Sciatic nerve (tissue), 2 donors: ENCODE data around the gene DRD2. TPM values are rescaled to one million over a fixed set of nuclear protein-coding genes. Genes with fewer than 3 reads are reported as not detected.

Experiments
- ATAC-seq: fragments of 200-7000 bp; cut with Tn5 transposase; one replicate; pipeline ENCODE4 v1.9.1; 2020; ENCODE audit warnings: mild to moderate bottlenecking, moderate library complexity
- DNase-seq: peaks from one replicate; pipeline ENCODE4 v3.0.0-alpha.2; 2020; ENCODE audit warnings: low spot score
- intact Hi-C: fragments of 100-400 bp; cut with DNase I; formaldehyde crosslinking; loops from one replicate; pipeline ENCODE4 v1.14.2; 2022
- total RNA-seq: library from RNA; stranded (reverse); fragmentation: NEBNext Ultra II Directional; extraction: Animal tissue kit (Norgen Biotek cat#: 25700); gene quantifications from one replicate; pipeline ENCODE4 v1.2.1, GENCODE V29; 2021
- donor health status: DM: no; HTN: no; CAD: no.
- donor health status: DM: no; HTN: no; CAD: no.

The DRD2 gene
- total RNA-seq, 1 donor from 2014 or later, result 0.71 TPM

DNA sequence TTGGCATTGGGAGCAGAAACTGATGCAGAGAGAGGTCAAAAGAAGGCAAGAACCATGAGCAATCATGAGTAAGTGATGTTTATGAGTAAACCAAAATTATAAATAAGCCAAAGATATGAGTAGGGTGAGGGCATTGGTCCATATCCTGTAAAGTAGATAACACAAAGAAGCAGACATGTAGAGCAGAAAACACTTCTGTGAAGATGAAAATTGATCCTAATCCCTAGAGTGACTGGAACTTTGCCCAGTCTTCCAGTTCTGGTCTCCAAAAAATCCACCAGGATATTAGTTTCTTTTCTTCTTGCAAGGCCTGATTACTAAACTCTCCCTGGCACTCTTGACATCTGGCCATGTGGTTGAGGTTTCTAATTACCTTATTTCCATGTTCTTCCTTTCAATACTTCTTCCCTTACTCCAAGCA lies 13.7 kb upstream of the DRD2 start:
- intact Hi-C loops, result no loop called here
- no peak for ATAC-seq
- DNase-seq, result no peak

DNA sequence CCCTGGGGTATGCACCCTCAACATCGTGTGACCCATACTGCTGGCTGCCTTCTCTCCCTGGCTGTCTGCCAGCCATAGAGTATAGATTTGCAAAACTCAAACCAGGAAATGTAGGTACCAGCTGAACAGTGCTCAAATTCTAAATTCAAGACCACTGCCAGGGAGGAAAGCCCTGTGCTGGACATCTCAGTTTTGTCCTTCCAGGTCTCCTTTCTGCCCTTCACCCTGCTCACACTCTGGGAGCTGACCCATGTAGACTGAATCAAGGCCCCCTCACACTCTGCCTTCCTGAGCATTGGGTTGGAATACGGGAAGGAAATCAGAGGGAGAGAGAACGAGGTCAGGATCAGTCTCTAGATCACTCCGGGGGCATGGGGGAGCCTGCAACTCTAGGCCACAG lies 12.4 kb upstream of the DRD2 start:
- DNase-seq (no peak), ATAC-seq (no peak)
- intact Hi-C loops, result no loop called here

DNA sequence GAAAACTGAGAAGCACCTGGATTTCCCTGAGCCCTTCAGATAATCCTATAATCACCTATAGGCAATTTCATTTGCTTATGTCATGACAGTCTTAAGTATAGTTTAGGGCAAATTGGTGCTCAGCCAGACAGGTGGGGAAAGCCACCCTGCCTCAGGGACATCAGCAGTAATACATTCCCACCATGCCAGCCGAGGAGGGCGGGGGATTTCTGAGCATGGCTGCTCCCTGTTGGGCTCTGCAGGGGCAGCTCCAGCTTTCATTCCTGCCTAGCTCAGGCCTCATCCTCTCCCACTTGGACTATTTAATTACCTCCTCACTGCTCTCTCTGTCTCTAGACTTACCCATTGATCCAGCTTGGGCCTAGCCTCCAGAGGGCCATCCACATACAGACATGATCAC lies 9.0 kb upstream of the DRD2 start:
- intact Hi-C loops, result no loop called here
- DNase-seq (no peak), ATAC-seq (no peak)

DNA sequence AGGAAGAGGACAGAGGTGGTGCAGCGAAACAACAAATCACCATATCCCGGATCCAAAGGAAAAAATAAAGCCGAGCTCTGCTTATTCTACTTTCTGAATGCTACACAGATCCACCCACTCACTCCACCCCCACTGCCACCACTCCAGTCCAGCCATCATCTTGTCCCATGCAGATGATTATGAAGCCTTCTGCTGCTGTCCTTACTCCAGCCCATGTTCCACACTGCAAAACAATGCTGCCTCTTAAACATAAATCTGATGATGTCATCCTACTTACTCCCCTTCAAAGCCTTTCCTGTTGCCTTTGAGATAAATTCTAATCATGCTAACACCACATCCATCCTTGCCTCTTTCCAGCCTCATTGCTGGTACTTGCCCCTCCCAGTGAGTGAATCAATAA lies 6.5 kb upstream of the DRD2 start:
- no peak for ATAC-seq
- intact Hi-C loops, result no loop called here

DNA sequence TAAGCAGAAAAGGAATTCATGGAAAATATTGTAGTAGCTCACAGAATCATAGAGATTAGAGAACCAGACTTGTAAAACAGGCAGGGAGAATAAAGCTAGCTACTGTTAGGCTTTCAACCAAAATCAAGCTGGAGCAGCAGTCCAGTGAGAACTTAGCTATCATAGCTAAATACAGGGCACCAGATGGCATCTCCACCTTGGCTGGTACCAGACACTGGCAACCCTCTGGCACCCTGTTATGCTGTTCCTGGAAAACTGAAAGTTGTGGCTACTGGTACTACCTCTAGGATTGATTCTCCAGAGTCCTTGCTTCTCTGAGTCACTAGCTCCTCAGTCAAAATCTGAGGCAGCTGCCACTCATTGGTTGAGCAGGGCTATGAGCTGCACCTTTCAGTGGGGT lies 6.0 kb upstream of the DRD2 start:
- ATAC-seq (no peak), DNase-seq (no peak)

More for the DNA sequence above, 6.5 kb upstream of the DRD2 start:
- no peak for DNase-seq

DNA sequence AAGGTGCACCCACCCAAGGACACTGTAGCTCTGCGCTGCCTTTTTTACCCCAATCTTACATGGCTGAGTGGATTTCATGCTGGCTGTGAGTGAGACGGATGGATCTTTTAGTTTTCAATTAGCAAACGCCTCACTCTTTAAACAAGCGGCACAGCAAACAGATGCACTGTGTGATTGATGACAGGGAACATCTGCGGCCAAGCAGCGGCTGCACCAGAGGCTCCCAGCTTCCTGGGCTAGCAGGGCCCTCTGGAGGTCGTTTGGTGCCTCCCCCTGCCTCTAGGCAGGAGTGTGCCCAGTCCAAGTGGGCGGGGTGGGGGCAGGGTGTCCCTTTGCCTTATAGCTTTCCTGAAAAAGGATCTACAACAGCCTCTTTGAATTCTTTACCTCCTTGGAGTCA lies 2.1 kb upstream of the DRD2 start:
- ATAC-seq, result no peak
- no peak for DNase-seq
- intact Hi-C loops, result no loop called here

More for the DNA sequence above, 6.0 kb upstream of the DRD2 start:
- intact Hi-C loops, result no loop called here

DNA sequence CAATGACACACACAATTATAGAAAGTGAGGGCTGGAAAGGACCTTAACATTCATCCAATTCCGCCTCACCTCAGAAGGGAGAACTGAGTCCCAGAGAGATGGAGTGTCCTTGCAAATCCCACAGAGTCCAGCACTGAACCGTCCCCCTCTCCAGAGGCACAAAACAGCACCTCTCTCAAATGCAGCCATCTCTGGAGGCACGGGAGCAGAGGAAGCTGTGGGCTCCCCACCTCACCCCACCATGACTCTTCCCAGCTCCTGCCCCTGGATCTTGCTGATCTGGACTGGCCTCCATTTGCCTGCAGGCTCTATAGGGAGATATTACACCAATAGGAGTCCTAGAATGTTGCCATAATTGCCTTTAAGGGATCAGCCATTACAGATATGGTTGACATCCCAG lies 1.4 kb upstream of the DRD2 start:
- no peak for DNase-seq
- no peak for ATAC-seq
- intact Hi-C loops, result no loop called here

DNA sequence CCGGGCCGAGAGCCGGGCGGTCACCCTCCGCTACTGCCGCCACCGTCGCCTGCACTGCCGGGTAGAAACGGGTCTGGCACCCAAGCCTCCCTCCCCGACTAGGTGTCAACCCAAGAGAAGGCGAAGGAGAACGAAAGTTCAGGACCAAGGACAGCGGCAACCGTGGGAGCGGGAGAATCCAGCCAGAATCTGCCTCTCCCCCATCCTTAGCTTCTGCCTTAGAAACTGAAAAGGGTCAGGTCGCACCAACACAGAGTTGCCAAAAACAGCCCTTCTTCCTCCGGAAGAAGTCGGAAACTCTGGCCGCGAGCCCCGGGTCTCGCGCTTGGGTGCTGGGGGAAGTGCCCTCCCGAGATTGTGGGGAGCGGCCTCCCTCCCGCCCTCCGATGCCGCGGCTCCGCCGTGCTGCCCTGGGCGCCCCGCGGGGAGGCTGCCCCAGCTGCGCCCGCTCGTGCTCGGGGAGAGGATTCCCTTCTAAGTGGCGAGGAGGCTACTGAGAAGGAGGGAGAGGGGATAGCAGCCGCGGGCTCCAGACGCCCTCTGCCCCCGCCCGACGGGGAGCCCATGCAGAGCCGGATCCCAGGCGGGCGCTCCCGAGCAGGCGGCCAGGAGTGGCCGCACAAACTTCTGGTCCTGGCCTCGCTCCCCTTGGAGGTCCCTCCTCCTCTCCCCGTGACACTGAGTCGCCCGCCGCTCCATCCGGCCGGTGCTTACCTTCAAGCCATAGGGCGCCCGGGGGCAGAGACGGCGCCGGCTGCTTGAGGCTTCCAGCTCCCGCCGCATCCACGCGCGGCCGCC lies 637 bp downstream of the DRD2 start:
- intact Hi-C loops, result no loop called here
- ATAC-seq (peak; percentile 84), DNase-seq (peak; percentile 91)

DNA sequence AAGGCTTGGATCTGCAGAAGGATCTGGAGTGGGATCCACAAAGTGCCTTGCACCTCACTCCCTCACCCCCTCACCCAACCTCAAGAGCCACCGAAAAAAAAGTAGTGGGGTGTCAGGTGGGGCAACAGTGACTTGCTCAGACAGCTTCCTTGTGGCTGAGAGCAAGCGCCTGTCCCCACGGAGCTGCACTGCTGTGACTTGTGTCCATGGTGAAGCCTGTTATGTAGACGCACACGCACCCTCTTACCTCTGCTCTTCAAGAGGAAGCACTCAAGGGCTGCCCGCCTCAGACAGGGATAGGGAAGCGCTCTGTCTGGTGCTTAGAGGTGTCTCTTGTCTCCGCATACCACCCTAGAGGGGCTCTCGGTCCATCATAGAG lies 1.2 kb downstream of the DRD2 start:
- peak; percentile 30 for ATAC-seq
- intact Hi-C loops, result no loop called here
- no peak for DNase-seq

DNA sequence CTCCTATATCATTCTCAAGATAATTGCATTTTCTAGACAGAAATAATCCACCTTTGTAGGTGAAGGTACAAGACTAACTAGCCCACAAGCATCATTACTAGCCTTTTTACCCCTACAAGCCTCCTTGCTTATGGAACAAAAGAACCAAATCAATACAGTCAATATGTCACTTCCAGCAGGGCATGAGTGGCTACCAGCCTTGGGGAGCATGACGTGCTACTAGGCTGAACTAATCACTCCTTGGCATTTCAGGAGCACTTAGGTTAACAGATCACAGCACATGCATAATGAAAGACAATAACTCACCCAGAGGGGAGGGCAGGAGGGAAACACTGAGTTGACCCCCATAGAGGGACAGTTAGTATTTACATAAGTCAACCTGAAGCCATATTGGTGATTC lies 2.7 kb downstream of the DRD2 start:
- DNase-seq (no peak), ATAC-seq (no peak)
- intact Hi-C loops, result no loop called here

DNA sequence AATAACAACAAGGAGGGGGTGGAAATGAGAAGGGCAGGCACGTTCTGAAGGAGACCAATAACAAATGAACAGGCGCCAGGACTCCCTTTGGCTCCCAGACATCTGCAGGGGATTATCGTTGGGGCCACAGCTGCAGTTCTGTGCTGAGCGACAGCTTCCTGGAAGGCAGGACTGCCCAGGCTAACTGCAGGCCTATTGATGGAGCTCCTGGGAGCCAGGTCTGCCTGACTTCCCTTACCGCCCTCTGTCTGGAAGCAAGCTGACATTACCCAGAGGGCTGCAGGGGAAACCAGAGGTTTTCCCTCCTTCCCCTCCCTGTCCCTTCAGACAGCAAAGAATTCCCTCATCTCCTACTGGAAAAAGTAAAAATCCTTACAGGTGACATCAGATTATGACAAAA lies 5.0 kb downstream of the DRD2 start:
- intact Hi-C loops, result no loop called here
- no peak for ATAC-seq
- no peak for DNase-seq

DNA sequence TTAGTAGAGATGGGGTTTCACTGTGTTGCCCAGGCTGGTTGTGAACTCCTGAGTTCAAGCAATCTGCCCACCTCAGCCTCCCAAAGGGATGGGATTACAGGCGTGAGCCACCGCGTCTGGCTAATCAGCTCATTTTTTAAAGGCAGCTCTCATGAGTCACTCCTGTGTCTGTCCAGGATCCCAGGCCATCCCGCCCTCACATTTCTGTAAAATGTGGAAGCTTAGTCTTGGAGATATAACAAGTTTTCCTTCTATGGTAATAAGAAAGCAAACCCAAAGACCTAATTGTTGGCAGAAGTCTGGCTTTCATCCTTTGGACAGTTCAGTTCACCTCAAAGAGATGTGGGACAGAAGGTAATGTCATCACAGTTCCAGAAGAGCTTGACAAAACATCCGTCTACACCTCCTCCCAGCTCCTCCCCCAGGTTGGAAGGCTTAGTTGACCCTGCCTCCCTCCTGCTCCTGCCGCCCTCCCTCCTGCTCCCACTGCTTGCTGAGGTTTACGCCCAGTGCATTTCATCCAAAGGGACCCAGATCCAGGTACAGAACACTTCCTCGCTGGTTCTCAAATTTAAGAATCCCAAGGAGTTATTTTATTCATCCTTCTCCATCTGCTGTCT lies 6.4 kb downstream of the DRD2 start:
- no peak for DNase-seq

DNA sequence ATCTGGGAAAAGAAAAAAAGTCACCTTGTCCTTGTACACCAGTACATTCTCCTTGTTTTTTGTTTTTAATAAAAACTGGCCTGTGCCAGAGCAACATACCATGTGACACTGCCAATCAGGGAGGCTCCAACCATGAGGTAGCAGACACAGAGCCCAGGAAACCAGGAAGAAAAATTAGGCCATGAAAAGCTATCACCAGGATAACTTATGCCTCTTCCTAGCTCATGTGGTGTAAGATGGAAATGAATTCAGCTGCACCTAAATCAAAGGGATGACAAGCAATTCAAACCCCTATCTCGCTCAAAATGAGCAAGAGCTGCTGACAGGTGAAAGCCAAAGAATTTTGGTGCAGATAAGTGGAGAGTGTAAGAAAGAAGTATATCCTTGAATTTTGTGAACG lies 7.7 kb downstream of the DRD2 start:
- intact Hi-C loops, result no loop called here
- ATAC-seq, result no peak
- no peak for DNase-seq

More for the DNA sequence above, 6.4 kb downstream of the DRD2 start:
- intact Hi-C loops, result no loop called here
- no peak for ATAC-seq

DNA sequence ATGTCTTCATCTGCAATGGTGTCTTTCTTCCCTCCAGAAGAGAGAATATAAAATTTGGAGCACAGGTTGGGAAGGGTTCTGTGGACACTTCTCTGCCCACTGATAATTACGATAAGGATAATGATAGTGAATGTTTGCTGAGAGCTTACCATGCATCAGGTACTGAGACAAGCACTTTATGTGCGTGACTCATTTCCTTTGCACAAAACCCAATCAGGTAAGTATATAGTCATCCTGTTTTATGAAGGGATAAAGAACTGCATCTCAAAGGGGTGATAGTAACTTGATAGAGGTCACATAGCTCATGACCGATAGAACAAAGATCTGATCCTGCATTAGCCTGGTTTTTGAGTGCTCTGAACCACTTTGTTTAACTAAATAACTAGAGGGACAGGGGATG lies 9.4 kb downstream of the DRD2 start:
- DNase-seq, result no peak
- intact Hi-C loops, result no loop called here
- no peak for ATAC-seq

DNA sequence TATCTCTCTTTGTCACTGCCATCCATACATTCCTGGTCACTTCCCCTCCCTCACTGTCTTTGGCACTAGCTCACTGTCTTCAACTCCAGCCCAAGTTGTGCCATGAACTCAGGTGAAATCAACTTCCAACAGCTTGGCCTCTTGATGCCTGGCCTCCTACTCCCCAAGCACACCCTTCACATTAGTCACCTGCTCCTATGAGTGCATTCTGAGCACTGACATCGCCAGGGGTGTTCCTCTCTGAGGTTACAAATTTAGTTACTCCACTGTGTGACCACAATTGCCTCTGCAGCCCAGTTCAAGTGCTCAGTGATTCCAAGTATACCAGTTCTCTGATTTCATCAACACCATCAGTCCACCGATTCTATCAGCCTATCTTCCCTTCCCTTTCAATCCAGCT lies 10.8 kb downstream of the DRD2 start:
- DNase-seq (no peak), ATAC-seq (no peak)
- intact Hi-C loops, result no loop called here

DNA sequence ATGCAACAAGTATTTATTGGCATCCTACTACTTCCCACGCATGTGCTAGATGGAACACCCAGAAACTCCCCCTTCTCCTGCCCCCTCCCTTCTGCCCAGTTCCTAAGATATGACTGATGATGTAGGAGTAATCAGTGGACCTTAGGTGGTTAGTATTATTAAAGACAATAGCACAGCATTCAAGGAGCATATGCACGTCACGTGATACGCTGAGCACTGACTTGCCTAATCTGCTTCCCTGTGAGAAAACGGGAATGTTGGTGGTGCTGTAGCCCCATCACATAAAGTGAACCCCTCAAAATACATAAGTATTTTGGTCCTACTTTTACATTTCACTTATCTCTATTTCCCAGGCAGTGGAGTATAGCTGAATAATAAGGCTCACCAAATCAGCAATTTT lies 12.4 kb downstream of the DRD2 start:
- no peak for DNase-seq
- ATAC-seq, result no peak
- intact Hi-C loops, result no loop called here

DNA sequence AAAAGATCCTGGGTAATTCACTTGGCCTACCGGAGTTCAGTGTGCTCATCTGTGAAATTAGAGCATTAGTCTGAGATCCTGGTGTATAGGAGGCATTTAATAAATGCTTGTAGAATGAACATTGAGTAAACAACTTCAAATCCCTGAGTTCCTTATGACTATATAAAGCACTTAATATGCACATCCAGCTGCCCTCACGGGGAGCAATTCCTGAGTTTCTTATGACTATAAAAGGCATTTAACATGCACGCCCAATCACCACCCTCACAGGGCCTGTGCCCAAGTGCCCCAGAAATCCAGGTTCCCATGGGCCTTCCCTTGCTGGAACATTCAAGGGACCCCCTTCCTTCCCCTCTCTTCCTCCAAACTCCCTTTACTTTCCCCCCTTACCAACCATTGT lies 13.6 kb downstream of the DRD2 start:
- no peak for DNase-seq
- no peak for ATAC-seq
- intact Hi-C loops, result no loop called here

DNA sequence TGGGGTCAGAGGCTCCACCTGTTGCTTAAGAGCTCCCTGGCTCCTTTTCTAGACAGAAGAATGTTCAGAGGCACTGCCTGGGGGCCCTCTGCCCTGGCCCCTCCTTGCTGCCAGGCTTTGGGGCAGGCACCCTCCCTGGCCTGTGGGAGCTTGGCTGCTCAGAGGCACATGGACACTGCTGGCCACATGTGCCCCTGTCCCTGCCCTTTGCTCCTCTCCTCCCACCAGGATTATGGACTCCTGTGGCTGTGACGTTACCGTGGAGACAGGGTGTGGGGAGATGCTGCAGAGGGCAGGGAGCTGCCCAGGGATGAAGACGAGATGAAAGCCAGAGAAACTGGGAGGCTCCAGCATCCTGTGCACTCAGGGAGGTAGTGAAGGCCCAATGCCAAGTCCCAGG lies 14.7 kb downstream of the DRD2 start:
- intact Hi-C loops, result no loop called here
- ATAC-seq (no peak), DNase-seq (no peak)

DNA sequence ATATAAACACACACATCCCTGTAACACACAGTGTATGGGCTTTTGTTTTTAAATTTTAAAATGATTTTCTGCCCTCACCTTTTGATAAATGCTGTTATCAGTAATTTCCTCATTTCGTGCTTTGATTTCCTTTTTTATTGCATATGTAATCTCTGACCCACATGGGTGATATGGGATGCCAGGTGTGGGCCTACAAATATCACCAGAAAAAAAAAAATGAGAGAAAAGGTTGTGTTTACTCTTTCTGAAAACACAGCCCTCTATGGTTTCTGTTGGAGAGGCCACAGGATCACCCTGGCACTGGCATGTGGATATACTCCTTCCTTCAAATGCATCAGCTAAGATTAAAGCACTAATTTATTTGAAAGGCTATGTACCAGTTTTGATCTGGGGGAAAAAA lies 17.0 kb downstream of the DRD2 start:
- DNase-seq, result no peak
- ATAC-seq, result no peak
- intact Hi-C loops, result no loop called here

DNA sequence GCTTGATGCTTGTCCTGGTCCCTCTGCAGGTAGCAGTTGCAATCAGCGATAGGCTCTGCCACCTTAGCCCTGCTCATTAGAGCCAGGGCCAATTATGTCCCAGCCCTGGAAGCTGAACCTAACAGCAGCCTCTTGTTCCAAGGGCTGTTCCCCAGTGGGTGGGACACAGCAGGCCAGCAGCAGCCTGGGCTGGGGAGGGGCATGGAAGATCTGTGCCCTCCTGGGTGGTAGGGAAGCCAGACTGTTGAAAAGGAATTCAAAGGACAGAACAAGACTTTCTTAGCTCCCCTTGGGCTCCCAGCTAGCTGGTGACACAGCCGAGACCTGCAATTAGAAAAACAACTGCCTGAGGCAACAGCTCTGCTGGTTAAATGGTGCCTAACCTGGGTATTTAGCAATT lies 17.4 kb downstream of the DRD2 start:
- intact Hi-C loops, result loop anchor here (2.0 kb wide), 1 partner anchor 75 kb away; no protein-coding TSS in a partner anchor
- ATAC-seq, result no peak
- no peak for DNase-seq

DNA sequence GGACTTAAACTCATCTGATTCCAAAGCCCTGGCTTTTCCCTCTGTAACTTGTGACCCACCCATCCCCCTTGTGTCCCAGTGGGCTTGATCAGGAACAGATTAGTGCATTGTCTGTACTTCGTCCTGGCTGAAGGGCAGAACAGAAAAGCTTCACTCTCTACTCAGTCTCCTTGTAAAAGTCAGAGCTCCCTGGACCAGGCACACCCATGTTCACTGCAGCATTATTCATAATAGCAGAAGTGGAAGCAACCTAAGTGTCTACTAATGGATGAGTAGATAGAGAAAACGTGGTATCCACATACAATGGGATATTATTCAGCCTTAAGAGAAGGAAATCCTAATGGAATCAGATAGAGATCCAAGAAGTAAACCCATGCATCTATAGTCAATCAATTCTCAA lies 20.7 kb downstream of the DRD2 start:
- no peak for DNase-seq
- intact Hi-C loops, result no loop called here
- ATAC-seq, result no peak
